ENCODE results near the gene HSD3B7.

The HSD3B7 gene

DNA sequence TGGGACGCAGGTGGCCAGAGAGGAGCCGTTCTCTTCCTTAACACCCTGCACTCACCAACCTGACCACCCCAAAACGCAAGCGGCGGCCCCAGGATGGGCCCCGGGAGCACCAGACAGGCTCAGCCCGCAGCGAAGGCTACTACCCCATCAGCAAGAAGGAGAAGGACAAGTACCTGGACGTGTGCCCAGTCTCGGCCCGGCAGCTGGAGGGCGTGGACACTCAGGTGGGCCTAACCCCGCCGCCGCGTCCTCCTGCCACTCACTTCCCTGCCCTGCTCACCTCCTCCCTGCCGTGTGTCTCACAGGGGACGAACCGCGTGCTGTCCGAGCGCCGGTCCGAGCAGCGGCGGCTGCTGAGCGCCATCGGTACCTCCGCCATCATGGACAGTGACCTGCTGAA is 4.6 kb upstream of the HSD3B7 start:
- no peak overlapping the region for H3K4me3 ChIP-seq
- DNase-seq, result peak in 1 of 2 donors; percentile 66
- intact Hi-C loops (cut with DNase I; ENCODE audit: low total_unique reads), result loop anchor here (10.0 kb wide), 3 partner anchors 164 to 894 kb away; partner anchors contain the start of gene ZNF267

DNA sequence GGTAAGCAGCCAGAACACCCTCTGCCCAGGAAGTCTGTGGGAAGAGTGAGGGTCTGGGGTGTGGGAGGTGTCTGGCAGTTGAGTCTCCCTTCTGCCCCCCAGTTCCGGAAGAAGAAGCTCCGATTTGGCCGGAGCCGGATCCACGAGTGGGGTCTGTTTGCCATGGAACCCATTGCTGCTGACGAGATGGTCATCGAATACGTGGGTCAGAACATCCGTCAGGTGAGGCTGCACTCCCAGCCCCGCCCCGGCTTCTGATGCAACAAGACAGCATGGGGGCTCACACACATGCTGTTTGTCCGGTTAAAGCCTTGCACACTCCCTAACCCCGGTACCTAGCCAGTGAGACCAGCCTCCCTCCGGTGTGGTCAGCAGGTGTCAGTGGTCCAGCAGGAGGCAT is 4.0 kb upstream of the HSD3B7 start:
- TF ChIP-seq, protein P1, sequence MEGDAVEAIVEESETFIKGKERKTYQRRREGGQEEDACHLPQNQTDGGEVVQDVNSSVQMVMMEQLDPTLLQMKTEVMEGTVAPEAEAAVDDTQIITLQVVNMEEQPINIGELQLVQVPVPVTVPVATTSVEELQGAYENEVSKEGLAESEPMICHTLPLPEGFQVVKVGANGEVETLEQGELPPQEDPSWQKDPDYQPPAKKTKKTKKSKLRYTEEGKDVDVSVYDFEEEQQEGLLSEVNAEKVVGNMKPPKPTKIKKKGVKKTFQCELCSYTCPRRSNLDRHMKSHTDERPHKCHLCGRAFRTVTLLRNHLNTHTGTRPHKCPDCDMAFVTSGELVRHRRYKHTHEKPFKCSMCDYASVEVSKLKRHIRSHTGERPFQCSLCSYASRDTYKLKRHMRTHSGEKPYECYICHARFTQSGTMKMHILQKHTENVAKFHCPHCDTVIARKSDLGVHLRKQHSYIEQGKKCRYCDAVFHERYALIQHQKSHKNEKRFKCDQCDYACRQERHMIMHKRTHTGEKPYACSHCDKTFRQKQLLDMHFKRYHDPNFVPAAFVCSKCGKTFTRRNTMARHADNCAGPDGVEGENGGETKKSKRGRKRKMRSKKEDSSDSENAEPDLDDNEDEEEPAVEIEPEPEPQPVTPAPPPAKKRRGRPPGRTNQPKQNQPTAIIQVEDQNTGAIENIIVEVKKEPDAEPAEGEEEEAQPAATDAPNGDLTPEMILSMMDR (IDR thresholded peaks at IDR 0.05), result no peak
- peaks cover 30 to 89% (median 76%) of the 10 kb centered on the region in 3 donors for H3K36me3 ChIP-seq
- DNase-seq, result no peak
- H3K27ac ChIP-seq, result no peak overlapping the region
- H3K4me1 ChIP-seq, result peaks cover 0 to 12% (median 10%) of the 10 kb centered on the region in 4 donors
- H3K27me3 ChIP-seq, result no peaks in the 10 kb centered on the region
- H3K9me3 ChIP-seq, result no peaks in the 10 kb centered on the region
- no peak overlapping the region for H3K4me3 ChIP-seq
- intact Hi-C loops (cut with DNase I; ENCODE audit: low total_unique reads), result loop anchor here (10.0 kb wide), 3 partner anchors 164 to 894 kb away; partner anchors contain the start of gene ZNF267

More for the DNA sequence above, 4.6 kb upstream of the HSD3B7 start:
- TF ChIP-seq, protein P1 (IDR thresholded peaks at IDR 0.05), result no peak
- peaks cover 0 to 7% (median 5%) of the 10 kb centered on the region in 4 donors for H3K4me1 ChIP-seq
- H3K36me3 ChIP-seq, result peaks cover 35 to 94% (median 82%) of the 10 kb centered on the region in 3 donors
- H3K27me3 ChIP-seq, result no peaks in the 10 kb centered on the region
- H3K27ac ChIP-seq, result no peak overlapping the region
- no peaks in the 10 kb centered on the region for H3K9me3 ChIP-seq

DNA sequence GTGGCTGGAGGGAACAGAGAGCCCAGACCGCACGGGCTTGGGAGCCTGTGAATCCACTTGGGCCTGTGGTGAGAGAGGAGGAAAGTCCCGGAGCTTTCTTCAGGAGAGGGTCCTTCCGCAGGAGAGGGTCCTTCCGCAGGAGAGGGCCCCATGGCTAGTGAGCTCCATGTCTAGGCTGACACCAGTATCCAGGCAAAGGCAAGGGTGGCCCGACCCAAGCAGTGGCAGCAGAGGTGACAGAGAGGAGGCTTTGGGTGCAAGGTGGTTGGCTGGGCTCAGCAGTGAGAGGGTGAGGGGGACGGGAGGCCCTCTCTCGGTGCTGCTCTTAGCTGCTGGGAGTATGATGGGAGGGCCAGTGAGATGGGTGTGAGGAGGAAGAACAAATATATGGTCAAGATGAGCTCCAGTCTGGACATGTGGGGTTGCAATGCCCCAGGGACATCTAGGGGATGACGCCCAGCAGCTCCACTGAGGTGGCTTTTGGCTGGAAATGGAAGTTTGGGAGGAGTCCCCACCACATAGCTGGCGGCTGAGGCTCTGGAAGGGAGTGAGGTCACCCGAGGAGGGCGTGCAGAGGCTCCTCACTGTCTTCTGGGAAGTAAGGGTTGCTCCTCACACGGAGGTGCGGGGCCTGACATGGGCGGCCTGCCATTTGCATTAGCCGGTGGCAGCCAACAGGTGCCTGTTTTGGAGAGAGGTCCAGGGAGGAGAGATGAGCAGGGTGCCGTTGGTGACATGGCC is 2.3 kb upstream of the HSD3B7 start:
- peaks cover 0 to 15% (median 11%) of the 10 kb centered on the region in 4 donors for H3K4me1 ChIP-seq
- H3K4me3 ChIP-seq, result no peak overlapping the region
- TF ChIP-seq, protein P1 (IDR thresholded peaks at IDR 0.05), result no peak
- DNase-seq, result no peak
- intact Hi-C loops (cut with DNase I; ENCODE audit: low total_unique reads), result loop anchor here (10.0 kb wide), 3 partner anchors 162 to 892 kb away; partner anchors contain the start of gene ZNF267
- H3K27me3 ChIP-seq, result no peaks in the 10 kb centered on the region
- H3K27ac ChIP-seq, result no peak overlapping the region
- H3K36me3 ChIP-seq, result peaks cover 17 to 75% (median 59%) of the 10 kb centered on the region in 3 donors
- H3K9me3 ChIP-seq, result no peaks in the 10 kb centered on the region

DNA sequence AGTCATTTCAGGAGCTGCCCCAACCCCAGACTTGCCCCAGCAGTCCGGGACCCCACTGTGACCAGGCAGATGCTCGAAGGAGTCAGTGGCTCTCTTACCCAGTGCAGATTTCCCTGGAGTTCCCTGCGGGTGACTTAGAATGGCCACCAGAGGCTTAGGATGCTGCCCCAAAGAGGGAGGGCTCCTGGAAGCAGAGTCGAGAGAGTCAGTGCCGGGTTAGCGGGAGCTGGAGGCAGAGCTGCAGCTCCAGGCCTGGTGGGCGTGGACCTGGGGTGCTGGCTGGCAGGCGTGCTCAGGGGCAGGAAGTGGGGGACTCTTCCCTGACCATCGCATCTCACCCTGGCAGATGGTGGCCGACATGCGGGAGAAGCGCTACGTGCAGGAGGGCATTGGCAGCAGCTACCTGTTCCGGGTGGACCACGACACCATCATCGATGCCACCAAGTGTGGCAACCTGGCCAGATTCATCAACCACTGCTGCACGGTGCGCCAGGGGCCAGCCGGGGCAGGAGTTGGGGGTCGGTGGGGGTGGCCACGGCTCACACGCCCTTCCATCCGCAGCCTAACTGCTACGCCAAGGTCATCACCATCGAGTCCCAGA is 1.6 kb upstream of the HSD3B7 start:
- intact Hi-C loops (cut with DNase I; ENCODE audit: low total_unique reads), result loop anchor here (10.0 kb wide), 3 partner anchors 161 to 891 kb away; partner anchors contain the start of gene ZNF267
- TF ChIP-seq, protein P1 (IDR thresholded peaks at IDR 0.05), result no peak
- peaks cover 0 to 15% (median 11%) of the 10 kb centered on the region in 4 donors for H3K4me1 ChIP-seq
- H3K36me3 ChIP-seq, result peaks cover 17 to 75% (median 52%) of the 10 kb centered on the region in 3 donors
- H3K9me3 ChIP-seq, result no peaks in the 10 kb centered on the region
- no peak overlapping the region for H3K27ac ChIP-seq
- H3K27me3 ChIP-seq, result no peaks in the 10 kb centered on the region
- H3K4me3 ChIP-seq, result no peak overlapping the region
- DNase-seq, result no peak

DNA sequence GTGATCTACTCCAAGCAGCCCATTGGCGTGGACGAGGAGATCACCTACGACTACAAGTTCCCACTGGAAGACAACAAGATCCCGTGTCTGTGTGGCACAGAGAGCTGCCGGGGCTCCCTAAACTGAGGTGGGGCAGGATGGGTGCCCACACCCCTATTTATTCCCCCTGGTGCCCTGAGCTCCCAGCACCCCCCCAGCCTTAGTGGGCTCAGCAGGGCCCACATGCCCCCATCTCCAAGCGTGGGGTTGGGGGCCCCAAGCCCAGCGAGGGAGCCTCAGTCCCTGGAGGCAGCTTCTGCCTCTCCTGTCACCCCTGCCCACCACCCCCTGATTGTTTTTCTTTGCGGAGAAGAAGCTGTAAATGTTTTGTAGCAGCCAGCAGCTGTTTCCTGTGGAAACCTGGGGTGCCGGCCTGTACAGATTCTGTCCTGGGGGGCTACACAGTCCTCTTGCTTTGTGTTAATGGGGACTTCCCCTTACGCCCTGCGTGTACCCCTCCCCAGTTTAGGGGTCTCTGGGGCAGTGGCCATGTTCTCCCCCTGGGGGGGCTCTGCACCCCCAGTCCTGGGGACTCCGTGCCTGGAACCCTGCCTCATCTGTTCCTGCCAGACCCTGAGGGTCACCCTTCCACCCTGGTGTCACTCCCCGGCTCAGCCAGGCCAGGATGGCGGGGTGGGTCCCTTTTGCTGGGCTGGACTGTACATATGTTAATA is 953 bp upstream of the HSD3B7 start:
- TF ChIP-seq, protein P1 (IDR thresholded peaks at IDR 0.05), result no peak
- peaks cover 16 to 68% (median 46%) of the 10 kb centered on the region in 3 donors for H3K36me3 ChIP-seq
- no peak overlapping the region for H3K27ac ChIP-seq

More for the DNA sequence above, 953 bp upstream of the HSD3B7 start:
- intact Hi-C loops (cut with DNase I; ENCODE audit: low total_unique reads), result loop anchor here (10.0 kb wide), 3 partner anchors 161 to 891 kb away; partner anchors contain the start of gene ZNF267
- H3K4me3 ChIP-seq, result no peak overlapping the region
- H3K27me3 ChIP-seq, result no peaks in the 10 kb centered on the region
- peaks cover 0 to 15% (median 11%) of the 10 kb centered on the region in 4 donors for H3K4me1 ChIP-seq
- DNase-seq, result no peak
- H3K9me3 ChIP-seq, result no peaks in the 10 kb centered on the region
